Astrocyte of the cerebellum (primary cell): ENCODE measurements around the gene C1orf141.
"Not testable (repeated sequence)": the region's sequence is repeated elsewhere in the genome, so short reads cannot be mapped to it uniquely, and the experiment has no call there.

Experiments used
- DNase-seq: peaks from one replicate; pipeline ENCODE4 v3.0.0-alpha.2; 2011; ENCODE audit warnings: low read depth
- H3K4me3 ChIP-seq: 2 replicates; pipeline ENCODE4 v1.5.1; 2011; ENCODE audit warnings: mild to moderate bottlenecking, low read depth, low read length, moderate library complexity
- CTCF ChIP-seq: IDR thresholded peaks from 2 replicates; pipeline ENCODE4 v1.5.1; 2012; ENCODE audit warnings: low read length, low read depth, moderate library complexity, mild to moderate bottlenecking; ENCODE audit errors: missing control alignments
- in situ Hi-C: cut with HindIII; loops from 2 replicates; pipeline ENCODE4 v1.10.0; 2017; ENCODE audit warnings: low sequenced_read_pairs

The C1orf141 gene

GRCh38 chr1:67146101-67146500 lies 11.3 kb upstream of the C1orf141 start:
- TF ChIP-seq CTCF: no peak
- in situ Hi-C loops: no loop called here
- no peak for DNase-seq
- H3K4me3 ChIP-seq: no peak overlapping the region

GRCh38 chr1:67144696-67145095 lies 9.9 kb upstream of the C1orf141 start:
- in situ Hi-C loops: no loop called here
- H3K4me3 ChIP-seq: no peak overlapping the region
- no peak for DNase-seq
- peak; percentile 42 for TF ChIP-seq CTCF

- TF ChIP-seq CTCF: no peak
- H3K4me3 ChIP-seq: no peak overlapping the region
- no peak for DNase-seq
- in situ Hi-C loops: no loop called here
Observed at GRCh38 chr1:67143966-67144365, 9.2 kb upstream of the C1orf141 start.

- in situ Hi-C loops: no loop called here
- no peak for TF ChIP-seq CTCF
- no peak for DNase-seq
- H3K4me3 ChIP-seq: no peak overlapping the region
Observed at GRCh38 chr1:67142931-67143330, 8.2 kb upstream of the C1orf141 start.

- H3K4me3 ChIP-seq, DNase-seq, in situ Hi-C loops: not testable (repeated sequence)
Observed at GRCh38 chr1:67141832-67142231, 7.1 kb upstream of the C1orf141 start.

GRCh38 chr1:67140460-67140859 lies 5.7 kb upstream of the C1orf141 start:
- DNase-seq: no peak
- no peak for TF ChIP-seq CTCF
- in situ Hi-C loops: no loop called here
- no peak overlapping the region for H3K4me3 ChIP-seq

- no peak for TF ChIP-seq CTCF
- in situ Hi-C loops: no loop called here
- H3K4me3 ChIP-seq: no peak overlapping the region
- DNase-seq: no peak
Observed at GRCh38 chr1:67138813-67139499, 4.2 kb upstream of the C1orf141 start.
